Measurements from ENCODE around the gene CDKN2B.

GRCh38 chr9:22047596-22047995 lies 38.5 kb upstream of the CDKN2B start:
- TF ChIP-seq CTCF (IDR thresholded peaks at IDR 0.05 in 8 of 11, conservative IDR thresholded peaks at IDR 0.05 in 3 of 11) (no peak), POLR2A (IDR thresholded peaks at IDR 0.05) (no peak)
